A549 (cell line): ENCODE data around the gene SLC22A23. TPM values are rescaled to one million over a fixed set of nuclear protein-coding genes. Genes with fewer than 3 reads are reported as not detected.

ENCODE experiments used
- ATAC-seq, 2 experiments: fragments of 200-7000 bp in 1 of 2; fragments of >200 bp in 1 of 2; cut with Nextera tagmentation in 1 of 2; cut with Tn5 transposase in 1 of 2; 3 replicates each; pipeline versions ENCODE4 v1.8.0 to v1.9.1; 2018 to 2020; ENCODE audit warnings: mild to moderate bottlenecking in 1 of 2, moderate library complexity in 1 of 2
- CTCF ChIA-PET: fragments of 300-600 bp; sonication (Branson Sonifier 250); formaldehyde crosslinking; extraction: SDS; loops from one replicate; lab custom pipeline; 2021; ENCODE audit warnings: antibody characterized with exemption, inconsistent platforms; lab: Yijun Ruan, JAX
- POLR2A ChIA-PET: fragments of 350-600 bp; formaldehyde crosslinking; extraction: SDS; loops from one replicate; lab custom pipeline; 2021; ENCODE audit warnings: antibody characterized with exemption, inconsistent platforms; lab: Yijun Ruan, JAX
- DNase-seq, 2 experiments: peaks; one replicate each; pipeline versions ENCODE4 v3.0.0 to v3.0.0-alpha.2; 2011 to 2016; ENCODE audit warnings: low read depth in 1 of 2, low spot score in 1 of 2
- FAIRE-seq: peaks from 2 replicates; lab custom pipeline; 2011; peaks lifted over from hg19 to GRCh38; lab: Jason Lieb, UNC
- H3K27ac ChIP-seq, 2 experiments: fragments of >200 bp; sonication (Bioruptor Twin); formaldehyde crosslinking; 3 replicates each; pipeline ENCODE4 v1.5.1; 2016 to 2017
- H3K4me1 ChIP-seq: fragments of >200 bp; sonication (Bioruptor Twin); formaldehyde crosslinking; 3 replicates; pipeline ENCODE4 v1.6.1; 2016
- H3K4me2 ChIP-seq: fragments of >200 bp; sonication (Bioruptor Twin); formaldehyde crosslinking; 3 replicates; pipeline ENCODE4 v1.6.1; 2016
- H3K4me3 ChIP-seq: fragments of >200 bp; sonication (Bioruptor Twin); formaldehyde crosslinking; 3 replicates; pipeline ENCODE4 v1.5.1; 2016
- H3K9me3 ChIP-seq: fragments of >200 bp; sonication (Bioruptor Twin); formaldehyde crosslinking; 3 replicates; pipeline ENCODE4 v1.6.1; 2016
- CBX2 ChIP-seq: fragments of 200-600 bp; sonication (generic); IDR thresholded peaks from 2 replicates; pipeline ENCODE4 v1.6.1; 2016; ENCODE audit warnings: low read depth, mild to moderate bottlenecking, borderline replicate concordance
- CHD2 ChIP-seq: fragments of 150-350 bp; IDR thresholded peaks from 2 replicates; pipeline ENCODE4 v1.6.1; 2014; ENCODE audit warnings: low read length; ENCODE audit not compliant: partially characterized antibody
- CHD4 ChIP-seq: fragments of 200-600 bp; sonication (generic); IDR thresholded peaks from 2 replicates; pipeline ENCODE4 v1.6.1; 2016; ENCODE audit warnings: antibody characterized with exemption, mild to moderate bottlenecking, borderline replicate concordance
- EHMT2 ChIP-seq: fragments of 200-600 bp; sonication (generic); IDR thresholded peaks from 2 replicates; pipeline ENCODE4 v1.6.1; 2016; ENCODE audit warnings: antibody characterized with exemption, low read depth, mild to moderate bottlenecking, moderate library complexity
- HEYL ChIP-seq: fragments of 250-450 bp; sonication (Bioruptor Pico); IDR thresholded peaks from 2 replicates; pipeline ENCODE4 v1.8.0; 2021; ENCODE audit warnings: mild to moderate bottlenecking, moderate library complexity
- HOXA7 ChIP-seq: fragments of 250-450 bp; sonication (Bioruptor Pico); IDR thresholded peaks from 2 replicates; pipeline ENCODE4 v1.5.0; 2020; ENCODE audit warnings: mild to moderate bottlenecking, moderate library complexity
- HOXB13 ChIP-seq: fragments of 250-450 bp; sonication (Bioruptor Pico); IDR thresholded peaks from 2 replicates; pipeline ENCODE4 v1.5.0; 2020; ENCODE audit warnings: low read depth, mild to moderate bottlenecking, moderate library complexity
- JUN ChIP-seq, 2 experiments: fragments of >200 bp; sonication (Bioruptor Twin); formaldehyde crosslinking; IDR thresholded peaks; 2 replicates in 1 of 2; 3 replicates in 1 of 2; pipeline ENCODE4 v1.6.1; 2016 to 2017
- KDM1A ChIP-seq: fragments of 200-600 bp; sonication (generic); IDR thresholded peaks from 2 replicates; pipeline ENCODE4 v1.6.1; 2016; ENCODE audit warnings: low read depth, mild to moderate bottlenecking
- KDM5A ChIP-seq: fragments of 200-600 bp; sonication (generic); IDR thresholded peaks from 2 replicates; pipeline ENCODE4 v1.6.1; 2016; ENCODE audit warnings: antibody characterized with exemption, mild to moderate bottlenecking
- MAZ ChIP-seq: fragments of 150-350 bp; IDR thresholded peaks from 2 replicates; pipeline ENCODE4 v1.6.1; 2014; ENCODE audit warnings: antibody characterized with exemption, low read depth, low read length, borderline replicate concordance
- MYC ChIP-seq: IDR thresholded peaks from 2 replicates; pipeline ENCODE4 v1.6.1; 2012; ENCODE audit warnings: mild to moderate bottlenecking, inconsistent platforms, low read length, improper control_type of control experiment, borderline replicate concordance
- NFE2L2 ChIP-seq: fragments of 150-350 bp; conservative IDR thresholded peaks from 2 replicates; pipeline ENCODE4 v1.6.1; 2014; ENCODE audit warnings: low read length
- NPAS2 ChIP-seq: fragments of 250-450 bp; sonication (Bioruptor Pico); IDR thresholded peaks from 2 replicates; pipeline ENCODE4 v1.8.0; 2022; ENCODE audit warnings: mild to moderate bottlenecking, moderate library complexity, borderline replicate concordance
- PHF8 ChIP-seq: fragments of 200-600 bp; sonication (generic); IDR thresholded peaks from 2 replicates; pipeline ENCODE4 v1.6.1; 2016; ENCODE audit warnings: low read depth, mild to moderate bottlenecking, antibody characterized with exemption, moderate library complexity, borderline replicate concordance
- RARB ChIP-seq: fragments of 250-450 bp; sonication (Bioruptor Pico); IDR thresholded peaks from 2 replicates; pipeline ENCODE4 v1.8.0; 2021; ENCODE audit warnings: mild to moderate bottlenecking, moderate library complexity
- RNF2 ChIP-seq: fragments of 200-600 bp; sonication (generic); IDR thresholded peaks from 2 replicates; pipeline ENCODE4 v1.6.1; 2016; ENCODE audit warnings: low read depth, mild to moderate bottlenecking, antibody characterized with exemption, moderate library complexity, borderline replicate concordance
- TFCP2L1 ChIP-seq: fragments of 250-450 bp; sonication (Bioruptor Pico); IDR thresholded peaks from 2 replicates; pipeline ENCODE4 v1.5.0; 2021; ENCODE audit warnings: mild to moderate bottlenecking
- ZC3H11A ChIP-seq: fragments of 450-650 bp; IDR thresholded peaks from 2 replicates; pipeline ENCODE4 v1.6.1; 2014; ENCODE audit warnings: antibody characterized with exemption, mild to moderate bottlenecking
- ZFP36 ChIP-seq: fragments of 450-650 bp; IDR thresholded peaks from 2 replicates; pipeline ENCODE4 v1.6.1; 2014; ENCODE audit warnings: borderline replicate concordance; ENCODE audit not compliant: partially characterized antibody
- ZNF302 ChIP-seq: fragments of 250-450 bp; sonication (Bioruptor Pico); IDR thresholded peaks from 2 replicates; pipeline ENCODE4 v1.9.0; 2021; ENCODE audit warnings: inconsistent platforms, mild to moderate bottlenecking, moderate library complexity
- WGBS: methylation state at CpG from one replicate; pipeline ENCODE4 v1.1.6; 2017; ENCODE audit errors: missing lambda C conversion rate; 5-methylcytosine and 5-hydroxymethylcytosine counted together
- polyA plus RNA-seq, 4 experiments: library from polyadenylated mRNA; depleted of rRNA in 3 of 4; stranded (reverse); fragments of >200 nt; fragmentation: RNase III in 1 of 4; extraction: RNeasy Plus Mini Kit Qiagen cat#74134 plus additional on column Dnase treatment in 1 of 4; gene quantifications; 2 replicates in 3 of 4; 3 replicates in 1 of 4; pipeline ENCODE4 v1.2.3, GENCODE V29; 2011 to 2017
- TF ChIP-seq, protein P1 (sequence below): IDR thresholded peaks from 2 replicates; pipeline ENCODE4 v1.6.1; 2012
- TF ChIP-seq, protein P2 (sequence below): fragments of >200 bp; sonication (Bioruptor Twin); formaldehyde crosslinking; IDR thresholded peaks from 3 replicates; pipeline ENCODE4 v1.6.1; 2016

The SLC22A23 gene
- polyA plus RNA-seq, 2 of the 4 experiments (the other 2 are of a cell fraction): 4.4 to 6.2 TPM

DNA sequence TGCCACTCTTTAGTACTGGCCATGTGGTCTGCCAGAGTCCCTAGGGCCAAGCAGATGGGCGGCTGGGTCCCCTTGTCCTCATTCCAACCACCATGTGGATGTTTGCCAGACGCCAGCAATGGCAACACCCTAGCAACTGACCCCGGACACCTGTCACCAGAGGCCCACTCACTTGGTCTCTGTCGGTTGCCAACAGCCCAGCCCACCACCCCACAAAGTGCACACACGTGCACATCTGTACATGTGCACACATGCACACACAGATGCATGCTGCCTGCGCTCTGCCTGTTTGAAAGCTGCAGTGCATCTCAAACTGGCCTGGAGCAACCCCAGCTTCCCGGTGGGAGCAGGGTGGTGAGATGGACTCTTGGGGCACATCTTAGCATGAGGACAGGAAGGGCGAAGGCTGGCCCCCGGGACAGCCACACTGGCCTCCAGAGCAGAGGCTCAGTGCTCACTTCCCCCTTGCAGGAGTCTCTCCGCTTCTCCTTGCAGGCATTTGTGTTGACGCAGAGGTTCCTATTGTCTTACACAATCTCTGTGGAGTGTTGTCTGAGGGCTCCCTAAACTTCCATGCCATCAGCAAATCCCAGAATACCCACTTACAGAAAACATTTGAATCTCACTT is 144.1 kb downstream of the SLC22A23 start:
- Histone ChIP-seq H3K4me3 (no peak overlapping the region), H3K4me2 (no peak overlapping the region), H3K4me1 (no peaks in the 10 kb centered on the region), H3K27ac (no peak overlapping the region), H3K9me3 (no peaks in the 10 kb centered on the region)
- no peak for FAIRE-seq
- ChIA-PET POLR2A (no interaction called here), CTCF (no interaction called here)
- 92% methylated on average over 4 of the region's 11 CpGs for WGBS
- ATAC-seq: 0 out of 6 replicates have a peak, but pooled peaks of 1 of the 2 experiments have one; percentile 13
- TF ChIP-seq MYC: no peak
- TF ChIP-seq HOXA7 (CRISPR knock-in tag): no peak
- TF ChIP-seq, protein P1, sequence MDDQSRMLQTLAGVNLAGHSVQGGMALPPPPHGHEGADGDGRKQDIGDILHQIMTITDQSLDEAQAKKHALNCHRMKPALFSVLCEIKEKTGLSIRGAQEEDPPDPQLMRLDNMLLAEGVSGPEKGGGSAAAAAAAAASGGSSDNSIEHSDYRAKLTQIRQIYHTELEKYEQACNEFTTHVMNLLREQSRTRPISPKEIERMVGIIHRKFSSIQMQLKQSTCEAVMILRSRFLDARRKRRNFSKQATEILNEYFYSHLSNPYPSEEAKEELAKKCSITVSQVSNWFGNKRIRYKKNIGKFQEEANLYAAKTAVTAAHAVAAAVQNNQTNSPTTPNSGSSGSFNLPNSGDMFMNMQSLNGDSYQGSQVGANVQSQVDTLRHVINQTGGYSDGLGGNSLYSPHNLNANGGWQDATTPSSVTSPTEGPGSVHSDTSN: no peak
- TF ChIP-seq RARB (CRISPR knock-in tag): no peak
- no peak for TF ChIP-seq TFCP2L1 (CRISPR knock-in tag)
- DNase-seq: no peak

DNA sequence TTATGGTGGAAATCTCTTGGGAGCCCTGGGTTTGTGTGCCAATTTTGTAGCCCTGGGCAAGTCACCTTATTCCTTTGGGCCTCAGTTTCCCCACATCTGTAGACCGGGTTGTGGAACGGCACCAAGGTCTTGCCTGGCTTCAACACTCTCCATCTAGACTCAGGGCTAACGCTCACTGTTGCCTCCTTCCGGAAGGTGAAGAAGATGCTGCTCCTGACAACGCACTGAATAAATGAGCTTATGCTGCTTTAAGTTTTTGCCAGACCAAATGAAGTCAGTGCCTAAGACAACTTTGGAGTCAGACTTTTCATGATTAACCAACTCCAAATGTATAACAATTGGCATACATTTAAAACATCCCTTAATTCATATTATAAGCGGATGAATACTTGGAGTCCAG is 145.0 kb downstream of the SLC22A23 start:
- H3K4me1 ChIP-seq: no peaks in the 10 kb centered on the region
- H3K27ac ChIP-seq: no peak overlapping the region
- DNase-seq: no peak
- POLR2A ChIA-PET: no interaction called here
- no peak for ATAC-seq
- no peak overlapping the region for H3K4me3 ChIP-seq
- 92% methylated on average over 6 of the region's 6 CpGs for WGBS
- no peak overlapping the region for H3K4me2 ChIP-seq
- no peak for TF ChIP-seq PHF8
- TF ChIP-seq ZC3H11A: no peak
- no peak for TF ChIP-seq CHD2
- TF ChIP-seq, protein P2, sequence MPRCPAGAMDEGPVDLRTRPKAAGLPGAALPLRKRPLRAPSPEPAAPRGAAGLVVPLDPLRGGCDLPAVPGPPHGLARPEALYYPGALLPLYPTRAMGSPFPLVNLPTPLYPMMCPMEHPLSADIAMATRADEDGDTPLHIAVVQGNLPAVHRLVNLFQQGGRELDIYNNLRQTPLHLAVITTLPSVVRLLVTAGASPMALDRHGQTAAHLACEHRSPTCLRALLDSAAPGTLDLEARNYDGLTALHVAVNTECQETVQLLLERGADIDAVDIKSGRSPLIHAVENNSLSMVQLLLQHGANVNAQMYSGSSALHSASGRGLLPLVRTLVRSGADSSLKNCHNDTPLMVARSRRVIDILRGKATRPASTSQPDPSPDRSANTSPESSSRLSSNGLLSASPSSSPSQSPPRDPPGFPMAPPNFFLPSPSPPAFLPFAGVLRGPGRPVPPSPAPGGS: no peak
- no peak for TF ChIP-seq CHD4
- TF ChIP-seq ZFP36: no peak
- TF ChIP-seq JUN (IDR thresholded peaks at IDR 0.05): no peak
- TF ChIP-seq NFE2L2: no peak
- no peak for TF ChIP-seq TFCP2L1 (CRISPR knock-in tag)
- TF ChIP-seq KDM5A: no peak
- TF ChIP-seq MAZ: no peak
- no peak for TF ChIP-seq RARB (CRISPR knock-in tag)
- TF ChIP-seq EHMT2: no peak
- TF ChIP-seq KDM1A: no peak
- no peak for TF ChIP-seq HOXB13 (CRISPR knock-in tag)
- TF ChIP-seq CBX2: no peak
- TF ChIP-seq ZNF302: no peak
- TF ChIP-seq RNF2: no peak
- TF ChIP-seq, all 56 proteins: peak for 0
- no peaks in the 10 kb centered on the region for H3K9me3 ChIP-seq
- CTCF ChIA-PET: no interaction called here
- FAIRE-seq: no peak

DNA sequence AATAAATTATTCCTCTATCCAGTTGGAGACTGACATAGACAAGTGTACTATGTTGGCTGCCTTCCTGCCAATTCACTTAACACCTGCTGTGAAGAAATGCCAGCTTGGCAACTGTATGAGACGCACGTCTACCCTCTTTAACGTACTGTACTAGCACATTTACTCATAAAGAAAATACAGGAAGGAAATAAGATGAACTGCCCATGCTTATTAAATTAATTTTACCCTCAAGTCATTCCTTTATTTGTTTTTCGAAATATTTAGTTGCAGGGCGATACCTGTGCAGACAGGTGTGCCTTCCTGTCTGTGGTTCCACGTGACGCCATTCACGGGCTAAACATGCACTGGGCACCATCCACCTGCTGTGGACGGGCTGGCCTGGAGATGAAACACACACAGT is 146.1 kb downstream of the SLC22A23 start:
- ChIA-PET CTCF (no interaction called here), POLR2A (no interaction called here)
- 86% methylated on average over 9 of the region's 9 CpGs for WGBS
- no peak for FAIRE-seq
- H3K27ac ChIP-seq: no peak overlapping the region
- H3K4me2 ChIP-seq: no peak overlapping the region
- DNase-seq: no peak
- H3K4me1 ChIP-seq: no peaks in the 10 kb centered on the region
- no peak overlapping the region for H3K4me3 ChIP-seq
- H3K9me3 ChIP-seq: 0 out of 3 replicates have a peak, but pooled peaks cover 5% of the 10 kb centered on the region
- no peak for ATAC-seq
- TF ChIP-seq MAZ (no peak), HEYL (no peak), NPAS2 (CRISPR knock-in tag) (no peak), CHD2 (no peak), ZNF302 (no peak)
